Loucy (cell line): ENCODE data around the gene SLC39A8.

Experiments used
- H2AFZ ChIP-seq: fragments of 200-600 bp; sonication (generic); 2 replicates; pipeline ENCODE4 v1.6.0; 2016; ENCODE audit warnings: antibody characterized with exemption, mild to moderate bottlenecking, low read length, moderate library complexity
- H3F3A ChIP-seq: fragments of 200-600 bp; 2 replicates; pipeline ENCODE4 v1.6.0; 2016; ENCODE audit warnings: antibody characterized with exemption, low read depth, mild to moderate bottlenecking
- H3K27me3 ChIP-seq: fragments of 200-600 bp; sonication (generic); 2 replicates; pipeline ENCODE4 v1.6.1; 2014; ENCODE audit warnings: low read length, mild to moderate bottlenecking; ENCODE audit not compliant: insufficient read depth, poor library complexity, severe bottlenecking
- H3K36me3 ChIP-seq: fragments of 200-600 bp; sonication (generic); 2 replicates; pipeline ENCODE4 v1.6.1; 2016; ENCODE audit warnings: low read length; ENCODE audit not compliant: insufficient read depth
- H3K4me1 ChIP-seq: fragments of 200-600 bp; sonication (generic); 2 replicates; pipeline ENCODE4 v1.5.1; 2014; ENCODE audit warnings: low read length, mild to moderate bottlenecking; ENCODE audit not compliant: insufficient read depth, poor library complexity, severe bottlenecking
- H3K4me2 ChIP-seq: fragments of 200-600 bp; sonication (generic); 2 replicates; pipeline ENCODE4 v1.6.0; 2014; ENCODE audit warnings: antibody characterized with exemption, low read length, low read depth, mild to moderate bottlenecking; ENCODE audit not compliant: poor library complexity, severe bottlenecking
- H3K4me3 ChIP-seq: fragments of 200-600 bp; sonication (generic); 2 replicates; pipeline ENCODE4 v1.5.1; 2014; ENCODE audit warnings: low read length, mild to moderate bottlenecking, mixed read lengths; ENCODE audit not compliant: poor library complexity, severe bottlenecking
- H3K79me2 ChIP-seq: fragments of 200-600 bp; sonication (generic); 2 replicates; pipeline ENCODE4 v1.6.1; 2014; ENCODE audit warnings: low read length; ENCODE audit not compliant: insufficient read depth
- H3K9ac ChIP-seq: fragments of 200-600 bp; sonication (generic); 2 replicates; pipeline ENCODE4 v1.6.0; 2014; ENCODE audit warnings: mild to moderate bottlenecking, low read depth, low read length, moderate library complexity; ENCODE audit not compliant: poor library complexity, severe bottlenecking
- H3K9me2 ChIP-seq: fragments of 200-600 bp; sonication (generic); replicated peaks from 2 replicates; pipeline ENCODE4 v1.6.1; 2016; ENCODE audit warnings: low read depth, low read length, mixed read lengths
- H3K9me3 ChIP-seq: fragments of 200-600 bp; sonication (generic); 2 replicates; pipeline ENCODE4 v1.6.1; 2014; ENCODE audit warnings: mild to moderate bottlenecking, antibody characterized with exemption, low read length, low read depth; ENCODE audit not compliant: insufficient read depth
- H4K20me1 ChIP-seq: fragments of 200-600 bp; sonication (generic); 2 replicates; pipeline ENCODE4 v1.6.0; 2014; ENCODE audit warnings: antibody characterized with exemption, low read length, mild to moderate bottlenecking; ENCODE audit not compliant: insufficient read depth, poor library complexity, severe bottlenecking
- CTCF ChIP-seq: fragments of 200-600 bp; sonication (generic); conservative IDR thresholded peaks from 2 replicates; pipeline ENCODE4 v1.5.1; 2014; ENCODE audit warnings: mild to moderate bottlenecking, antibody characterized with exemption, low read length
- EZH2phosphoT487 ChIP-seq: fragments of 200-600 bp; IDR thresholded peaks from 2 replicates; pipeline ENCODE4 v1.6.1; 2018; ENCODE audit warnings: antibody characterized with exemption, mild to moderate bottlenecking, moderate library complexity, borderline replicate concordance

The SLC39A8 gene

DNA sequence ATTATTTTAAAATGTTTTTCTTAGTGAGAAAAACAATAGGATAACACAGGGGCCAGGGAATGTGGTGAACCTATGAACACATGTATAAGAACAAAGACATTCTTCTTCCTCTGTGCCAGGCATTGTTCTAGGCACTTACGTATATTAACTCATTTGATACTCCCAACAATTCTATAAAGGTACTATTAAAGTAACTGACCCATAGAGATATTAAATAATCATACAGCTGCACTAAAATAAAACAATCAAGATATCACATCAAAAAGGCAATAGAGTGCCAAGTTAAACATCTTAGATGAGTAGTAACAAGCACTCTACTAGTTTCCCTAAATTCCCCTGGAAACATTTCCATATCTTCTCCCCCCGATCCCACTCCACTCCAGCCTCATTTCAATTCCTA, 33.4 kb downstream of the SLC39A8 start:
- Histone ChIP-seq H3K4me3 (no peak overlapping the region), H3K9me2 (no peaks in the 10 kb centered on the region), H3K79me2 (peaks cover 64% of the 10 kb centered on the region), H3K9ac (no peak overlapping the region), H3K27me3 (no peaks in the 10 kb centered on the region), H2AFZ (no peak overlapping the region), H3K4me2 (no peak overlapping the region), H3K36me3 (peaks cover 75% of the 10 kb centered on the region; the same call in 1 of the 2 replicates), H3K9me3 (no peaks in the 10 kb centered on the region), H3K4me1 (peaks cover 9% of the 10 kb centered on the region), H4K20me1 (peaks cover 28% of the 10 kb centered on the region), H3F3A (no peaks in the 10 kb centered on the region)
- TF ChIP-seq EZH2phosphoT487 (no peak), CTCF (no peak)

- no peaks in the 10 kb centered on the region for H3K9me2 ChIP-seq
- peaks cover 9% of the 10 kb centered on the region for H3K4me1 ChIP-seq
- H3K9me3 ChIP-seq, result no peaks in the 10 kb centered on the region
- H3K9ac ChIP-seq, result no peak overlapping the region
- H3K4me3 ChIP-seq, result no peak overlapping the region
- no peak for TF ChIP-seq EZH2phosphoT487
- TF ChIP-seq CTCF, result no peak
- no peak overlapping the region for H2AFZ ChIP-seq
- no peaks in the 10 kb centered on the region for H3K27me3 ChIP-seq
- peaks cover 23% of the 10 kb centered on the region for H4K20me1 ChIP-seq
- no peak overlapping the region for H3K4me2 ChIP-seq
- peaks cover 59% of the 10 kb centered on the region for H3K79me2 ChIP-seq
- H3F3A ChIP-seq, result no peaks in the 10 kb centered on the region
- peaks cover 80% of the 10 kb centered on the region; the same call in 1 of the 2 replicates for H3K36me3 ChIP-seq
Measured at GRCh38 chr4:102311407-102311806, 33.9 kb downstream of the SLC39A8 start.

DNA sequence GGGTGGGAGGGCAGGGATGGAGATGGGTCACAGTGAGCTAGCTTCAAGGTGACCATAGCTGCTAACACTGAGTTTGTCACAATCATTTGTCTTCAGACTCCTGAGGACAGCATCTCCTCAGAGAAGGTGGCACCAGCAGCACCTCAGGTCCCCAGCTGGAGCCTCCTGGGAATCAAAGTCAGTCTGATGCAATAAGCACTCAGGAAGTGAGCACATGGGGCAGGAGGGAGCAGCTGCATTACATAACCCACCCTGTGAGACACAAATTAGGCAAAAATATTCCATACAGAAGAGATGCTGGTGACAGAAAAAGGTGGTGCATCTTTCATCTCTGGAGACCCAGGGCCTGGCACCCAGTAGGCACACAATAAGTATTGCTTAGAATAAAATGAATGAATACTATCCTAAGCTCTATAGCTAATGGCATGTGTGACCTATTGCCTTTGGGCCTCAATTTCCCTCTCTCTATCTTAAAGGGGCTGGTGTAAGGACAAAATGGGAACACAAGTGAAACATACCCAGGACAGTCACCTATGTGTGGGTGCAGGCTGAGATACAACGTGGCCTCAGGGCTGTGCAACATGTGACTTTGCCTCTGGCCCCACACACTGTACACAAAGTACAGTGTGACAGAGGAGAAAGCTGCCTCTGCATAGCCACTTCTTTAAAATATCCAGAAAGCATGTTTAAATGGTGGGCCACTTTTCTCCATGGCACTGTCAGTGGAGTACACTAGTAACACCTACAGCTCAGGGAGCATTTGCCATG, 37.1 kb downstream of the SLC39A8 start:
- H3K9ac ChIP-seq, result no peak overlapping the region
- H3K79me2 ChIP-seq, result peaks cover 37% of the 10 kb centered on the region
- no peaks in the 10 kb centered on the region for H3K9me2 ChIP-seq
- no peak overlapping the region for H2AFZ ChIP-seq
- no peak overlapping the region for H3K4me2 ChIP-seq
- H3K4me3 ChIP-seq, result no peak overlapping the region
- H3K9me3 ChIP-seq, result no peaks in the 10 kb centered on the region
- peaks cover 13% of the 10 kb centered on the region for H4K20me1 ChIP-seq
- no peaks in the 10 kb centered on the region for H3F3A ChIP-seq
- no peaks in the 10 kb centered on the region for H3K27me3 ChIP-seq
- H3K4me1 ChIP-seq, result peaks cover 9% of the 10 kb centered on the region
- peaks cover 89% of the 10 kb centered on the region; the same call in 1 of the 2 replicates for H3K36me3 ChIP-seq
- TF ChIP-seq EZH2phosphoT487 (no peak), CTCF (no peak)
